SK-N-SH (cell line): ENCODE data around the gene GGTLC2.

Experiments
- CTCF ChIP-seq: fragments of 200-600 bp; sonication (generic); IDR thresholded peaks from 2 replicates; pipeline ENCODE4 v1.6.1; 2017; ENCODE audit warnings: antibody characterized with exemption, mild to moderate bottlenecking, moderate library complexity
- REST ChIP-seq: IDR thresholded peaks from 2 replicates; pipeline ENCODE4 v1.6.1; 2012; ENCODE audit warnings: mild to moderate bottlenecking, low read depth, low read length, moderate library complexity

GRCh38 chr22:22603470-22603947, 40.9 kb upstream of the GGTLC2 start:
- TF ChIP-seq CTCF (no peak), REST (no peak)
